Stimulated activated CD8-positive, alpha-beta memory T cell treated with anti-CD3 and anti-CD28 coated beads, Interleukin-4, amount 100 ng/mL, for 4 hours (primary cell): ENCODE data around the gene IFNK.
"Not testable (repeated sequence)": the region's sequence is repeated elsewhere in the genome, so short reads cannot be mapped to it uniquely, and the experiment has no call there.

ENCODE experiments used
- DNase-seq, 2 donors: peaks; one replicate each; pipeline ENCODE4 v3.0.0-alpha.2; 2020; ENCODE audit warnings: low read depth in 2 of 2, low spot score in 1 of 2

The IFNK gene, protein sequence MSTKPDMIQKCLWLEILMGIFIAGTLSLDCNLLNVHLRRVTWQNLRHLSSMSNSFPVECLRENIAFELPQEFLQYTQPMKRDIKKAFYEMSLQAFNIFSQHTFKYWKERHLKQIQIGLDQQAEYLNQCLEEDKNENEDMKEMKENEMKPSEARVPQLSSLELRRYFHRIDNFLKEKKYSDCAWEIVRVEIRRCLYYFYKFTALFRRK

DNA sequence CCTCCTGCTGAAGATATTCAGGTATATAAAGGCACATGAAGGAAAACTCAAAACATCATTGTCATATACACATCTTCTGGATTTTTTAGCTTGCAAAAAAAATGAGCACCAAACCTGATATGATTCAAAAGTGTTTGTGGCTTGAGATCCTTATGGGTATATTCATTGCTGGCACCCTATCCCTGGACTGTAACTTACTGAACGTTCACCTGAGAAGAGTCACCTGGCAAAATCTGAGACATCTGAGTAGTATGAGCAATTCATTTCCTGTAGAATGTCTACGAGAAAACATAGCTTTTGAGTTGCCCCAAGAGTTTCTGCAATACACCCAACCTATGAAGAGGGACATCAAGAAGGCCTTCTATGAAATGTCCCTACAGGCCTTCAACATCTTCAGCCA lies at the start of gene IFNK:
Gene IFNK, plus strand, starts transcription at position 55 of the 400 bp plus-strand sequence. Its CDS starts 47 bp downstream, at position 102.
- no peak for DNase-seq

GRCh38 chr9:27474305-27474704 lies 49.8 kb upstream of the IFNK start:
- DNase-seq: no peak

DNA sequence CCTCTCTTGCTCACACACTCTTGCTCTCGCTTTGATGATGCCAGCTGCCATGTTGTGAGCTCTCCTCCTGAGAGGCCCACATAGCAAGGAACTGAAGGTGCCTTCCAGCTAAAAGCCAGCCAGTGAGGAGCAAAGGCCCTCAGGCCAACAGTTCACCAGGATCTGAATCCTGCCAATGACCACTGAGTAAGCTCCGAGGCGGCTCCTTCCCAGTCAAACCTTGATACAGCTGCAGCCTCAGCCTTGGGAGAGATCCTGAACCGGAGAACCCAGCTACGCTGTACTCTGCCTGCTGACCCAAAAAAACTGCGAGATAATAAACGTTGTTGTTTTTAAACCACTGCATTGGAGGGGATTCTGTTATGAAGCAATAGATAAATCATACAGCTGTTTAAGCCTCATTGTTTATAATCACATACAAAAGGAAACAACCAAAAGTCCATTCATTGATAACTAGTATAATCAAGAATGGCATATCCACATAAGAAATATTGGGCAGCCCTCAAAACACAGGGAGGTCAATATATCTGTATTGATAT lies 49.0 kb upstream of the IFNK start:
- DNase-seq: no peak

- no peak for DNase-seq
Measured at GRCh38 chr9:27476870-27477515, 47.1 kb upstream of the IFNK start.

DNA sequence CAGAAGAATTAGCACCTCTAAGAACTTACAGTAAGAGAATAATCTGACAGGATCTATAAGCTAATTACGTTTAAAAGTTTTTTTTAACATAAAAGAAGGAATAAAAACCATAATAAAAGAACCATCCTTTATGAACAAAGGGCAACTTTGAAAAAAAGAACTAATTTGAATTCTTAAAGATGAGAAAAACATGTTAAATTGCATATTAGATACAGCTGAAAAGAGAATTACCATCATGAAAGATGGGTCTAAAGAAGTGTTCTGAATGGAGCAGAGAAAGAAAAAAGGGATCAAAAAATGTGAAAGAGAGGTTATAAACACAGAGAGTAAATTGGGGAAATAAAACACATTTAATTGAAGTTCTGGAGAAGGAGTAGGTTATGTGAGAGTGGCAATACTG lies 45.8 kb upstream of the IFNK start:
- DNase-seq: no peak

DNA sequence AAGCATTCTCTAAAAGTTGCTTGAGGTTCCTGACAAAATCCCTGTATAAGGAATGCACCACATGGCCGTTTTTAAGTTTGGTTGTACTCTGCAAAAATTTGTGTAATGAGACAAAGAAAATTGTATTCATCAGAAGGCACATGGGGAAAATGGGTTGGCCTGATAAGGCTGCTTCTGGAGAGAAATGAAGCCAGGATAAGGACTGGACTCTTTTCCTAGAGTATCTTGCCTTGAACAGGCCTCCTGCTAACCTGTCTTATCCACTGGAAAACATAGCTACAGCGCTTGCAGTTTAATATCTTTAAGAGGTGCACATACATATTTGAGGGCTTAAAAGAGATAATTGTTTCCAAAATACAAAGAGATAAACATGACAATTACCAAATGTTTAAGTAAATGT lies 41.4 kb upstream of the IFNK start:
- no peak for DNase-seq

DNA sequence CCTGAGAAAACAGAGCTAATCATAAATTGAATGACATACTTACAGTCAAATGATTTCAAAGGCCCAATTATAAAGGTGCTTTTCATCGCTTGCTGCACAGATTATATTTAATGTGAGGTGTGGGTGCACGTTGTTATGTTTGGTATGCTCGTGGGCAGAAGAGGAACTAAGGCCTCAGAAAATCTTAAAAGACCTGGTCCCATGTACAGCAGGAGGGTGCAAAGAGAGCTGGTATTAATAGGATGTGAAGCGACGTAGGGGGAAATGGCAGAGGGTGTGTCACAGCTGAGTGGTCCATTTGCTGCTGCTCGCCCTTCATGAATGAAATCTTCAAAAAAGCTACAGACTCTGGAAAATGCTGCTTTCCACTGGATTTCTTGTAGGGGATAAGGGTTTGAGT lies 40.5 kb upstream of the IFNK start:
- no peak for DNase-seq

DNA sequence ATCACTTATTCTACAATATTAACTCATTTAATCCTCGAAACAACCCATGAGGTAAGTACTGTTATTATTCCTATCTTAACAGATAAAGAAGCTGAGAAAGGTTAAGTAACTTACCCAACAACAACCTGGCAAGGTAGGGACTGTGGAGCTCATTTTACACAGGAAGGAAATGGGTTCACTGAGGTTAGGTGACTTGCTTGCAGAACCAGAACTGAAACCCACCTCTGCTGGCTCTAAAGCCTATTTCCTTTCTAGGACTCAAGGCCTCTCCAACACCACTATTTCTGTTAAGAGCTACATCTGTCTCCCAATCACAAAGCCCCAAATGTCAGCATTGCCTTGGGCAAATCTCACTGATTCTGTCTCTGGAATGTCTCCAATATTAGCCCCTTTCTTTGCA lies 38.9 kb upstream of the IFNK start:
- DNase-seq: no peak

GRCh38 chr9:27487128-27487640 lies 36.9 kb upstream of the IFNK start:
- no peak for DNase-seq

- DNase-seq: no peak
Measured at GRCh38 chr9:27487927-27488326, 36.2 kb upstream of the IFNK start.

GRCh38 chr9:27489087-27489876 lies 34.8 kb upstream of the IFNK start:
- DNase-seq: no peak

DNA sequence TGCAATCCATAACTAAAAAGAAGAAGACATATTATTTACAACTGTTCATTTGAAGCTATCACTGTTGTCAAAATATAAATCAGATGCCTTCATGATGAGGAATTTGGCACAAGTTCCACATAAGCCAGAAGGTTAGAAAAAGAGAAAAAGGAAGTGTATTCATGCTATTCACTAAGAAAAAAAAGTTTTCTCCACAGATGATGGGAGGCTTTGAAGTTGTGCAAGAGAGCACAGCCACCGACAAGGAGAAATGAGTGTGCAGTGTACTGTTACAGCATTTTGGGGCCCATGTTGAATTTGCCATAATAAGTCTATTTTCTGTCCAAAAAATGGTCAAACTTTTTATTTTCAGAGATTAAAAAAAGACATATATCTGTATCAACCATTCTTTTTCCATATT lies 32.9 kb upstream of the IFNK start:
- no peak for DNase-seq

DNA sequence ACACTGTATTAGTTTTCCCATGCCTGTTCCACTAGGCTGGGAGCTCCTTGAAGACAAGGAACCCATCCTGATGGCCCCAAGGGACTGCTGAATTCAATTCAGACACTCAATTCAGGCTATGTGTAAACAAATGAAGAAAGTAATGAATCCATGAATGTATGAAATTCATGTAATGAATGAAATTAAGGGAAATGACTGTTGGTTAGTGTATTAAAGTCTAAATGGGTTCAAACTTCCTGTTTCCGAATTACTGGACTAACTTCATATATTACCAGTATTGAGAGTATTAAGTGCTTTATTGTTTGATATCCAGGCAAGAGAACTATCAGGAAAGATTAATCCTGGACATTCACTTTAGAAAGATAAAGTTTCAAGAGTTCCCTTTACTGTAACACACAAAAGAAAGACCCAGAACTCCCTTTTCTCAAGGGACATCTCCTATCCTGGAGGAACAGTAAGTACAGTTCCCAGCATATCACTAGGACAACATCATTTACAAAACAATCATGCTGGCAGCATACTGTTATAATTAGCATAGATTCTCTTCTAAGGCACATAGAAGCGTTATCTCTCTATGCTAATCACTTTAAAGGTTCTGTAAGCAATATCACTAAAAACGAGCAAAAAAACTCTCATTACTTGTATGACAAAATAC lies 28.5 kb upstream of the IFNK start:
- DNase-seq: no peak

GRCh38 chr9:27496135-27496504 lies 28.0 kb upstream of the IFNK start:
- DNase-seq: no peak

GRCh38 chr9:27497883-27498417 lies 26.1 kb upstream of the IFNK start:
- no peak for DNase-seq

DNA sequence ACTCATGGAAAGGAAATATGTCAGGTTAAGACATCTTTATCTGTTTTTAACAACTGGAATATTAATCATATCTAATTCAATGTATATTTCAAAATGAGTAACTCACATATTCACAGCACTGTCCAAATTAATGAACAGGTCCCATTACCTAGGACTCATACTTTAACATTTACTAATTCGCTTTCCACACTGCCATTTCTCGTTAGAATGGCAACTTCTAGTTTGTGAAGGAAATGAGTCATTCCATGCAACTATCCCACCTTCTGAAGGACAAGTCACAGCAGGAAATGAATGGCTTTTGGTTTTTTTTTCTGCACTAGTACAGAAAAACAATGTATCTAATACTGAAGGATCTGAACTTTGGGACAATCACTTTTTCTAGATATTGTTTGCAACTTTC lies 24.6 kb upstream of the IFNK start:
- no peak for DNase-seq

DNA sequence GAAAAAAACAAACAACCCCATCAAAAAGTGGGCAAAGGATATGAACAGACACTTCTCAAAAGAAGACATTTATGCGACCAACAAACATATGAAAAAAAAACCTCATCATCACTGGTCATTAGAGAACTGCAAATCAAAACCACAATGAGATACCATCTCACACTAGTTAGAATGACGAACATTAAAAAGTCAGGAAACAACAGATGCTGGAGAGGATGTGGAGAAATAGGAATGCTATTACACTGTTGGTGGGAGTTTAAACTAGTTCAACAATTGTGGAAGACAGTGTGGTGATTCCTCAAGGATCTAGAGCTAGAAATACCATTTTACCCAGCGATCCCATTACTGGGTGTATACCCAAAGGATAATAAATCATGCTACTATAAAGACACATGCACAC lies 23.2 kb upstream of the IFNK start:
- DNase-seq: not testable (repeated sequence)

DNA sequence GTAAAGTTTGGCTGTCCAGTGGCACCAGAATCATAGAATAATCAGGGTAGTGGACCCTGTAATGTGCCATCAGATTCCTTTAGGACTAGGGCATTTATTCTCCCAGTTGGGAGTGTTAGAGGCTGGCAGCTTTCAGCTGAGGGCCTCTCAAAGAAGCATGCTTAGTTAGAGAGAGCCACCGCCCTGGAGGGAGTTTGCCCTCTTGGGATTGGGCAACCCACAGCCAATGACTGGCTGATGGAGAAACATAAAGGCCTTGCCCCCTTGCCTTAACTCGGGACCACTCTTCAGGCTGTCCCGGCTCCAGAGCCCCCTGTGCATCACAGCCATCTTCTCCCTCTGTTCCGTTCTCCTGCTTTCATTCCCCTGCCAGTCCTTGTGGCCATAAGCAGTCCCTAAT lies 20.5 kb upstream of the IFNK start:
- no peak for DNase-seq

DNA sequence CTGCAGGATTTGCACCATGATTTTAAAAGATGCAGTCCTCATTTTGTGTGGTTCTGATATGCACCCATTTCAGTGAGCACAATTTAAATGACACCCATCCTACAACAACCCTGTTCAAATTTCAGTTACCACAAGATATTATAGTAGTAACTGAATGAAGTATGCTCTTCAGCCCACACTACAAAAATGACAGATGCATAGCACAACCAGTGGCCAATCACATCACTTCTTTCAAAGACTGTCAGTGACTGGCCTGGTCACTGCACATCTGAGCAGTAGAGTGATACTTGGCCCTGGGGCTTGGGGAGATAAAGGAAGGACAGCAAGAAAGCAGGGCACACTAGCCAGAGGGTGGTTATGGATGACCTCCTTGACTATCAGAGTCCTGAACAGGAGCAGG lies 19.8 kb upstream of the IFNK start:
- DNase-seq: no peak

GRCh38 chr9:27505744-27506161 lies 18.3 kb upstream of the IFNK start:
- DNase-seq: no peak

GRCh38 chr9:27506981-27507380 lies 17.1 kb upstream of the IFNK start:
- DNase-seq: no peak
